ENCODE data around the gene SPPL2B.
A peak's percentile ranks its signal among the peaks of the same experiment; 100 is the strongest.

The SPPL2B gene

GRCh38 chr19:2321565-2322283, 6.8 kb upstream of the SPPL2B start:
- DNase-seq (ENCODE audit: low read depth) = no peak

DNA sequence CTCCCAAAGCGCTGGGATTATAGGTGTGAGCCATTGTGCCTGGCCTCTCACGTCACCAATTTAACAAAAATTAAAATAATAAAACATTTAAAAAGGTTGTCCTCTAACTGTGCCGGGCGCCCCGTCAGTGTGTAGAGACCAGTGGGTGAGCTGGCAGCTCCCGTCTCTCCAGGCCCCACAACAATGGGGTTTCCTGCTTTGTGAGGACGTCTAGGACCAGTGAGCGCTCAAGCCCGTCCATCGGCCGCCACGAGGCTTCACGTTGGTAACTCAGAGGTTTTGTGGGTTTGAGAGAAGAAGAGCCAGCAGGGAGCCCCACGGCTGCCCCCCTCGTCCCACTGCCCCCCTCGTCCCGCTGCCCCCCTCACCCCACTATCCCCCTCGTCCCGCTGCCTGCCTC, 4.8 kb upstream of the SPPL2B start:
- DNase-seq (ENCODE audit: low read depth) = no peak

DNA sequence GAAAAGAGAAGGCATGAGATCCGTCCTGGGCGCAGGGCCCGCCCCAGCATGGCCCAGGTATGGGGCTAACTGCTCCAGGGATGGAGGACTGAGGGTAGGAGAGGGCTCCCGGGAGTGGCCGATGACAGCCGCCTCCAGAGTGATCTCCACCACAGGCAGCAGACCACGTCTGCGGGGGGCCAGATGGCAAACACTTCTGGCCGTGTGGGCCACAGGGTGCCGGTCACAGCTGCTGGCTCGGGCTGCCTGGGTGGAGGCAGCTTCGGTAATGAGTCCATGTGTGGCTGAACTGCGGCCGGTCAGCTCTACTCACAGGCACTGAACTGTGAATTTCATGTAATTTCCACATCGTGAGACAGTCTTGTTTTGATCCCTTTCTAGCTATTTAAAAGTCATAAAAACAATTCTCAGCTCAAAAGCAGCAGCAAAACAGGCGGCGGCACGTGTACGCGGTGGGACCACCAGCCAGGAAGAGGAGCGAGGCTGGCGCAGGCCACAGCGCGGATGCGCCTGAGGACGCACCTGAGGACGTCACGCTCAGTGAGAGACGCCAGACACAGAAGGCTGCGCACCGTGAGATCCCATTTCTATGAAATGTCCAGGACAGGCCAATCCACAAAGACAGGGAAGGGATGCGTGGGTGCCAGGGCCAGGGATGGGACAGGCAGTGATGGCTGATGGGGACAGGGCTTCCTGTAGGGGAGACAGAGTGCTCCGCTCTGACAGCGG, 4.1 kb upstream of the SPPL2B start:
- DNase-seq (ENCODE audit: low read depth) = no peak

- no peak for DNase-seq (ENCODE audit: low read depth)
These were observed 3.0 kb upstream of the SPPL2B start for GRCh38 chr19:2325281-2326046.

- DNase-seq (ENCODE audit: low read depth) = no peak
These were observed 1.7 kb upstream of the SPPL2B start for GRCh38 chr19:2326699-2327360.

- peak; percentile 96 for DNase-seq (ENCODE audit: low read depth)
These were observed 597 bp upstream of the SPPL2B start for GRCh38 chr19:2327773-2328400.

- DNase-seq (ENCODE audit: low read depth) = no peak
These were observed 630 bp downstream of the SPPL2B start for GRCh38 chr19:2329149-2329478.

- DNase-seq (ENCODE audit: low read depth) = no peak
These were observed 1.0 kb downstream of the SPPL2B start for GRCh38 chr19:2329501-2329916.

- DNase-seq (ENCODE audit: low read depth) = no peak
These were observed 1.8 kb downstream of the SPPL2B start for GRCh38 chr19:2330255-2330631.

DNA sequence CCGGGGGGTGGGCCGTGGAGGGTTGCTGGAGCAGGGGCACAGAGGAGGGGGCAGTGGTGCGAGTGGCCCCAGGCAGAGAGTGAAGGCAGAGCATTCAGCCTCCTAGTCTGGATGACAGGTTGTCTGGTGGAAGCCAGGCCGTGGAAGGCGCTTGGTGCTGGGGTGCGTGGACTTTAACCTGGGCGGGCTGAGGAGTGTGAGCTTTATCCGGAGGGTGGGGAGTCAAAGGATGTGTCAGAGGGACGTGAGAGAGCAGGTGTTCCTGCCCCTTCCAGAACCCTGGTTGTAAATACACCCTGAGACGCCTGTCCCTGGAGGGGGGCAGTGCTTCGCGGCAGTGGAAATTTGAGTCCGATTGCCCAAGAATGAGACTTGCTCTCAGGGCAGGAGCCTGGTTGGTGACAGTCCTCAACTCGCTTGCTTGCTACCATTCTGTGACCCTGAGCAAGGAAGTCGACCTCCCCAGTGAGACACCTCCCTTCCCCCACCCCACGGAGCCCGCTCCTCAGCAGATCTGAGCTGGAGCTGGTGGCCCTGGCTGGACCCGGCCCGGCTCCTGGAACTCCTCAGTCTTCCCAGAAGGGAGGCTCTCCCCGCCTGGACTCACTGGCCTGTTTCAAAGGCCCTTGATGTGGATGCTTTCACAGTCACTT, 2.3 kb downstream of the SPPL2B start:
- DNase-seq (ENCODE audit: low read depth) = no peak

DNA sequence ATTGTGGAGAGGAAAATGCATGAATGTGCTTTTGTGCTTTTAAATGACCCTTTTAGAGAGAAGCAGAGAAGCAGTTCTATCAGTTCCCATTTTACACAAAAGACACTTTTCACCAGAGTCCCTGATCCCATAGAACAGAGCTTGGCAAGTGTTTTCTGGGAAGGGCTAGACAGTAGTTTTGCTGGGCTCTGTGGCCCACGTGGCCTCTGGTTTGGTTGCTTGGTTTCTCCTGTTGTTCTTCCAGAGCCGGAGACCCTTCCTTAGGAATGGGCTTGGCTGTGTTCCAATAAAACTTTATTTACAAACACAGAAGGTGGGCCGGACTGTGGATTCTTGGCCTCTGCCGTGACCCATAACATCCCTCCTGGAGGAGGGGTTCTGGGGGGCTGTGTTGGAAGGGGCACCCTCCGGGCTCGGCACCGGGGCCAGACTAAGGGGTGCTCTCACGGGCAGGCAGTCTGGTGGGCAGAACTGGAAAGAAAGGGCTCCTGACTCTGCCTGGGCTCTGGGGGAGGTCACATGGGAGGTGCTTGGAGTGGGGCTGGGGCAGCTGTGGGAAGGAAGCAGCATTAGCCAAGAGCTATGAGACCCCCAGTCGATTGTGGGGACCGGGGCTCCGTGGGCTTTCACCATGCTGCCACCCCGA, 3.2 kb downstream of the SPPL2B start:
- no peak for DNase-seq (ENCODE audit: low read depth)

DNA sequence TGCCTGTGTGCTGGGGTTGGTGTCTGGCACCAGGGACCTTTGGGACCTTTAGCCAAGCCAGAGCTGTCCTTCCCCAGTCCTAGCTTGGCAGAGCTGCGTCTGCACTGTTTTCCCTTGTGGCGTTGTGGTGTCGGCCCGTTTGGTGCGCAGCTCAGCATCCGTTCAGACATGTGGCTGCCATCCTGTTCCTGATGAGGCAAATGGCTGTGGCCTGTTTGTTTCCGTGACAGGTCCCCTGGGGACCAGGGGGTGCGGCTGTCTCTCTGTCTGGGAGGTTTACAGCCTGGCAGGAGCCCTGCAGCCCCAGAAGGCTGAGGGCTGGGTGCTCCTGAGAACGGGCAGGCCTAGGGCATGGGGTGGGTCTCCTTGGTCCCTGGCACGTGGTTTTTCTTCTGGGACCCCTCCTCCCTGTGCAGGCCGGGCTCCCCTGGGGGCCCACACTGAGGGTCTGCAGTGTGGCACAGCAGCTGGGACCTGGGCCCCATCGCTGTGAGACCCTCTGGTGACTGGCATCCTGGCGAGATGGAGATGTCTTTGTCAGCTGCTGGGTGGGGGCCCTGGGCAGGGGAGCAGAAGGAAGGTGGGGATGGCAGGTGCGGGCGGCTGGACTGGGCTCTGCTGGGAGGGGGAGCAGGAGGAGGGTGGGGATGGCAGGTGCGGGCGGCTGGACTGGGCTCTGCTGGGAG, 4.0 kb downstream of the SPPL2B start:
- DNase-seq (ENCODE audit: low read depth) = no peak

DNA sequence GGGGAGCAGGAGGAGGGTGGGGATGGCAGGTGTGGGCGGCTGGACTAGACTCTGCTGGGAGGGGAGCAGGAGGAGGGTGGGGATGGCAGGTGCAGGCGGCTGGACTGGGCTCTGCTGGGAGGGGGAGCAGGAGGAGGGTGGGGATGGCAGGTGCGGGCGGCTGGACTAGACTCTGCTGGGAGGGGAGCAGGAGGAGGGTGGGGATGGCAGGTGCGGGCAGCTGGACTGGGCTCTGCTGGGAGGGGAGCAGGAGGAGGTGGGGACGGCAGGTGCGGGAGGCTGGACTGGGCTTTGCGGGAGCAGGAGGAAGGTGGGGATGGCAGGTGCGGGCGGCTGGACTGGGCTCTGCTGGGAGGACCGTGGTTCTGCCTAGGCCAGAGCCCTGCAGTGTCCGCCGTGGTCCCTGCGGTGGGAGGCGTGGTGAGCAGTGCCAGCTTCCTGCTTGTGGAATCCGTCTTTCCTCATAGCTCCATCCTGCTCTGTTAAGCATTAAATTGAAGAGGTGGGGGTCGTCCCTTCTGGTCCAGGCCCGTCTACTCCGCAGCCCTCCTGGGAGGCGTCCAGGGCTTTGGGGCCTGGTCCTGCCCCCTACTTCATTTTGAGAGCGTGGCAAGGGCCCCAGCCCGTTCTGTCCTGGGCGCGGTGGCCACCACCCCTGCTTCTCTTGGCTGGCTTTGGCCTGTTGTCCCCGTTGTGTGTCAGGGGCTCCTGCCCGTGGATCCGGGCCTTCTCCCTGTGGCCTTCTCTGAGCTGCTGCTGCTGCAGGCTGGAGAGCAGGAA, 4.7 kb downstream of the SPPL2B start:
- DNase-seq (ENCODE audit: low read depth) = no peak

DNA sequence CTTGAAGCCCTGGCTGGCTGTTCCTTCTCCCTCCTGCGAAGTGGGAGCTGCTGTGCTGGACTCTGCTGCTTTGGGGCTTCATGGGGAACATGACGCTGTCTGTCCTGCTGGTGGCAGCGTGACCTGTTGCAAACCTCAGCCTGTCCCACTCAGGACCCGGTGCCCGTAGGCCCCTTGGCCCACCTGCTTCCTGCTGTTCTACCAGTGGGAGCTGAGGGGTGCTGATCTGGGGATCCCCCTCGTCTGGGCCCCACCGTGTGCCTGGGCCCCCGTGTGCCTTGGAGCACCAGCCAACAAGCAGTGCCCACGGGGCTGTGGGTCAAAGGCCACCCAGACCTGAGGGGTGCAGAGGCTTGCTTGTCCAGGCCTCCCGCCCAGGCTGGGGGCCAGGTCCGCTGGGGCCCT, 5.3 kb downstream of the SPPL2B start:
- DNase-seq (ENCODE audit: low read depth) = no peak

DNA sequence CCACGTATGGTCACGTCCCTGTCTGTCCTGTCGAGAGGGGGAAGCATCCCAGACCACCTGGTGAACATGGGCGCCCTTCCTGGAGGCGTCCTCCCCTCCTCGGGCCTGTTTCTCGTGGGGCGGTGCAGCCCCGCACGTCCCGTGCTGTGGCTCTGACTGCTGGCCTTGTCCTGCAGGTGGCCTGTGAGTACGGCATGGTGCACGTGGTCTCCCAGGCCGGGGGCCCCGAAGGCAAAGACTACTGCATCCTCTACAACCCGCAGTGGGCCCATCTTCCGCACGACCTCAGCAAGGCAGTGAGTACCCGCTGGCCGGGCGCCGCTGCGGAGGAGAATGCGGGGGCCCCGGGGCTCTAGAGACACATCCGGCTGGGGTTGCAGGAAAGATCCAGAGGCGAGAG, 5.9 kb downstream of the SPPL2B start:
- DNase-seq (ENCODE audit: low read depth) = no peak

- no peak for DNase-seq (ENCODE audit: low read depth)
These were observed 6.7 kb downstream of the SPPL2B start for GRCh38 chr19:2334986-2335846.

DNA sequence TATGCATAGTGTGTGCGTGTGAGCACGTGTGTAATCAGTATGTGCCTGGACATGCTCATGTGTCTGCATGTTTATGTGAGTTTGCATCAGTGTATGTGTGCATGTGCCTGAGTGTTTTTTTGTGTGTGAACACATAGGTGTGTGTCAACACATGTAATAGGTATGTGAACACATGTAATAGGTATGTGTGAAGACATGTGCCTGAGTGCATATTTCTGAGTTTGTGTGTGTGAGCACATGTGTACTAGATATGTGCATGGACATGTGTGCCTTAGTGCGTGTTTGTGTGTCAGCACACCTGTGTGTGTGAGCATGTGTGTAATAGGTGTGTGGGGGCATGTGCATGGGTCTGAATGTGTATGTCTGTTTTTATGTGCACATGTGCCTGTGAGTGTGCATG, 7.4 kb downstream of the SPPL2B start:
- DNase-seq (ENCODE audit: low read depth) = no peak

DNA sequence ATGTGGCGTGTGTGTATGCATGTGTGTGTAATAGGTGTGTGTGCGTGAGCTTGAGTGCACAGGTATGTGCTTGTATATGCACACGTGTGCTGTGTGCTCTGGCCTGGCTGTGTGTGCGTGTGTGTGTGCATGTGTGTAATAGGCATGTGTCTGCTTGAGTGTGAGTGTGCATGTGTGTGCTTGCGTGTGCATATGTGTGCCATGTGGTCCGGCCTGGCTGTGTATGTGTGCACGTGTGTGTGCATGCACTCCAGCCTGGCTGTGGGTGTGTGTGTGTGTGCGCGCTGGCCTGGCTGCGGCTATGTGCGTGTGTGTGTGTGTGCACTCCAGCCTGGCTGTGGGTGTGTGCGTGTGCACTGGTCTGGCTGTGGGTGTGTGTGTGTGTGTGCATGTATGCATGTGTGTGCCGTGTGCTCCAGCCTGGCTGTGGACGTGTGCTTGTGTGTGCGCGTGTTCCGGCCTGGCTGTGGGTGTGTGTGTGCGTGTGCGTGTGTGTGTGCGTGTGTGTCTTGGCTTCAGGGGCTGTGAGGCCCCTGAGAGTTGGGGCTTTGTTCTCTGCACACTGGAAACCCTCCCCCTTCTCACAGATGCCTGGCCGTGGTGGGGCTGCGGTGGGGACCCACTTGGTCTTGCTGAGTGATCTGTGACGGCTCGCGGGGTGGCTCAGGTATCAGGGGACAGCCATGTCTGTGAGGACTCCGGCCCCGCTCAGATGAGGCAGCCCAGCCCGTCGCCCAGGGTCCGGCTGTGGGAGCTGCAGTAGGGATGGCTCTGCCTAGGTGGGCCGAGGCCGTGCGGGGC, 8.2 kb downstream of the SPPL2B start:
- DNase-seq (ENCODE audit: low read depth) = no peak

All from iris pigment epithelial cell (primary cell).